Endodermal cell (in vitro differentiated cells): ENCODE measurements around the gene PRMT7. TPM values are rescaled to one million over a fixed set of nuclear protein-coding genes. Genes with fewer than 3 reads are reported as not detected.

ENCODE experiments used
- DNase-seq: peaks from one replicate; pipeline ENCODE4 v3.0.0-alpha.2; 2017
- H3K27ac ChIP-seq: 2 replicates; pipeline ENCODE4 v1.5.1; 2013; ENCODE audit warnings: mild to moderate bottlenecking, low read depth, low read length, moderate library complexity
- H3K27me3 ChIP-seq: 2 replicates; pipeline ENCODE4 v1.6.1; 2013; ENCODE audit warnings: mild to moderate bottlenecking, low read length, moderate library complexity; ENCODE audit not compliant: insufficient read depth, control insufficient read depth, poor library complexity, severe bottlenecking
- H3K36me3 ChIP-seq: 2 replicates; pipeline ENCODE4 v1.7.0; 2013; ENCODE audit warnings: mild to moderate bottlenecking, low read length, moderate library complexity; ENCODE audit not compliant: control insufficient read depth, insufficient read depth
- H3K4me1 ChIP-seq: one replicate; pipeline ENCODE4 v1.7.0; 2013; ENCODE audit warnings: low read length; ENCODE audit not compliant: control insufficient read depth, insufficient read depth
- H3K4me3 ChIP-seq: 2 replicates; pipeline ENCODE4 v1.5.1; 2013; ENCODE audit warnings: mild to moderate bottlenecking, low read length, moderate library complexity
- H3K9ac ChIP-seq: 2 replicates; pipeline ENCODE4 v1.6.1; 2013; ENCODE audit warnings: mild to moderate bottlenecking, low read length, moderate library complexity; ENCODE audit not compliant: poor library complexity, severe bottlenecking; ENCODE audit errors: extremely low read depth
- H3K9me3 ChIP-seq: 2 replicates; pipeline ENCODE4 v1.6.1; 2013; ENCODE audit warnings: mild to moderate bottlenecking, low read length, moderate library complexity; ENCODE audit not compliant: control insufficient read depth
- H3K27ac Mint-ChIP-seq: 2 replicates; pipeline ENCODE4 v1.8.0; 2020; ENCODE audit warnings: mixed read lengths
- H3K27me3 Mint-ChIP-seq: 2 replicates; pipeline ENCODE4 v1.8.0; 2021; ENCODE audit warnings: mild to moderate bottlenecking, mixed read lengths; ENCODE audit not compliant: insufficient read depth
- H3K36me3 Mint-ChIP-seq: 2 replicates; pipeline ENCODE4 v1.8.0; 2020; ENCODE audit warnings: low read depth, mixed read lengths
- H3K4me1 Mint-ChIP-seq: 2 replicates; pipeline ENCODE4 v1.8.0; 2020; ENCODE audit warnings: mixed read lengths
- H3K4me3 Mint-ChIP-seq: 2 replicates; pipeline ENCODE4 v1.8.0; 2020; ENCODE audit warnings: mild to moderate bottlenecking, moderate library complexity, mixed read lengths
- H3K9me3 Mint-ChIP-seq: 2 replicates; pipeline ENCODE4 v1.8.0; 2020; ENCODE audit warnings: mild to moderate bottlenecking, mixed read lengths
- WGBS, 2 experiments: methylation state at CpG; one replicate each; pipeline versions ENCODE4 v1.1.5 to v1.1.7; 2013; ENCODE audit warnings: missing lambda C conversion rate in 2 of 2, mixed read lengths in 1 of 2; ENCODE audit not compliant: insufficient coverage in 1 of 2, insufficient read length in 1 of 2; 5-methylcytosine and 5-hydroxymethylcytosine counted together
- total RNA-seq, 2 donors: library from RNA; stranded (reverse); fragmentation: NEBNext Ultra II Directional in 1 of 2; extraction: Animal tissue kit (Norgen Biotek cat#: 25700) in 1 of 2; gene quantifications; 2 replicates in 1 of 2; 3 replicates in 1 of 2; pipeline ENCODE4 v1.2.1, GENCODE V29; 2021
- TF ChIP-seq, protein P1 (sequence below): fragments of 200-600 bp; sonication (generic); conservative IDR thresholded peaks from 2 replicates; pipeline ENCODE4 v1.5.0; 2021; ENCODE audit warnings: antibody characterized with exemption, mild to moderate bottlenecking

Gene PRMT7
- total RNA-seq, 2 donors from 2014 or later: 63.9 to 68.5 TPM

- Mint-ChIP-seq H3K27me3 (no peaks in the 10 kb centered on the region), H3K27ac (peak overlapping the region; percentile 33), H3K4me1 (peaks cover 18% of the 10 kb centered on the region), H3K36me3 (peaks cover 47% of the 10 kb centered on the region), H3K9me3 (peaks cover 1% of the 10 kb centered on the region), H3K4me3 (no peak overlapping the region)
- H3K36me3 ChIP-seq: peaks cover 84% of the 10 kb centered on the region
- no peaks in the 10 kb centered on the region for H3K27me3 ChIP-seq
- H3K4me1 ChIP-seq: no peaks in the 10 kb centered on the region
- 89 to 94% methylated on average over 3 to 5 of the region's 5 CpGs for WGBS, 2 experiments
- no peak overlapping the region for H3K9ac ChIP-seq
- H3K4me3 ChIP-seq: no peak overlapping the region
- TF ChIP-seq, protein P1, sequence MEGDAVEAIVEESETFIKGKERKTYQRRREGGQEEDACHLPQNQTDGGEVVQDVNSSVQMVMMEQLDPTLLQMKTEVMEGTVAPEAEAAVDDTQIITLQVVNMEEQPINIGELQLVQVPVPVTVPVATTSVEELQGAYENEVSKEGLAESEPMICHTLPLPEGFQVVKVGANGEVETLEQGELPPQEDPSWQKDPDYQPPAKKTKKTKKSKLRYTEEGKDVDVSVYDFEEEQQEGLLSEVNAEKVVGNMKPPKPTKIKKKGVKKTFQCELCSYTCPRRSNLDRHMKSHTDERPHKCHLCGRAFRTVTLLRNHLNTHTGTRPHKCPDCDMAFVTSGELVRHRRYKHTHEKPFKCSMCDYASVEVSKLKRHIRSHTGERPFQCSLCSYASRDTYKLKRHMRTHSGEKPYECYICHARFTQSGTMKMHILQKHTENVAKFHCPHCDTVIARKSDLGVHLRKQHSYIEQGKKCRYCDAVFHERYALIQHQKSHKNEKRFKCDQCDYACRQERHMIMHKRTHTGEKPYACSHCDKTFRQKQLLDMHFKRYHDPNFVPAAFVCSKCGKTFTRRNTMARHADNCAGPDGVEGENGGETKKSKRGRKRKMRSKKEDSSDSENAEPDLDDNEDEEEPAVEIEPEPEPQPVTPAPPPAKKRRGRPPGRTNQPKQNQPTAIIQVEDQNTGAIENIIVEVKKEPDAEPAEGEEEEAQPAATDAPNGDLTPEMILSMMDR: no peak
- DNase-seq: no peak
- H3K27ac ChIP-seq: no peak overlapping the region
- no peaks in the 10 kb centered on the region for H3K9me3 ChIP-seq
Measured at GRCh38 chr16:68283346-68283745, 27.5 kb upstream of the PRMT7 start.

GRCh38 chr16:68283801-68284598, 26.8 kb upstream of the PRMT7 start:
- peaks cover 18% of the 10 kb centered on the region for H3K4me1 Mint-ChIP-seq
- H3K36me3 Mint-ChIP-seq: peaks cover 47% of the 10 kb centered on the region
- H3K9me3 Mint-ChIP-seq: no peaks in the 10 kb centered on the region
- Histone ChIP-seq H3K4me3 (no peak overlapping the region), H3K36me3 (peaks cover 86% of the 10 kb centered on the region), H3K9ac (no peak overlapping the region), H3K9me3 (no peaks in the 10 kb centered on the region), H3K4me1 (no peaks in the 10 kb centered on the region), H3K27me3 (no peaks in the 10 kb centered on the region), H3K27ac (no peak overlapping the region)
- WGBS, 2 experiments: 96% methylated on average over 9 of the region's 9 CpGs
- no peak for DNase-seq
- no peak overlapping the region for H3K4me3 Mint-ChIP-seq
- H3K27ac Mint-ChIP-seq: peak overlapping the region; percentile 33
- no peaks in the 10 kb centered on the region for H3K27me3 Mint-ChIP-seq
- TF ChIP-seq, protein P1: no peak

DNA sequence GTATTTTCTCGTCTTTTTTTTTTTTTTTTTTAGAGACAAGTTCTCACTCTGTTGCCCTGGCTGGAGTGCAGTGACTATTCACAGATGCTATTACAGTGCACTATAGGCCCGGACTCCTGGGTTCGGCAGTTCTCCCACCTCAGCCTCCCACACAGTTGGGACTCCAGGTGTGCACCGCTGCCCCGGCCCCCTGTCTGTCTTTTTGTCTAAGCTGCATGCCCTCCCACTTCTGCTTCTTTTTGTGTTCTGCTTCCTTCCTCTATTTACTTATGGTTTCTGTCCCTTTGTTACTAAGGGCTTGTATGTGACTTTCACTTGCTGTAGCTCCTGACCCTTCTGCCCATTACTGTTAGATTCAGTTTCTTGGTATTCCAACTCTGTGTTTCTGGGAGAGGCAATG, 26.0 kb upstream of the PRMT7 start:
- H3K4me3 Mint-ChIP-seq: no peak overlapping the region
- H3K4me1 Mint-ChIP-seq: peaks cover 25% of the 10 kb centered on the region
- Histone ChIP-seq H3K9me3 (no peaks in the 10 kb centered on the region), H3K9ac (no peak overlapping the region), H3K36me3 (peaks cover 87% of the 10 kb centered on the region), H3K27ac (no peak overlapping the region), H3K4me3 (no peak overlapping the region), H3K4me1 (no peaks in the 10 kb centered on the region), H3K27me3 (no peaks in the 10 kb centered on the region)
- no peak for DNase-seq
- no peaks in the 10 kb centered on the region for H3K9me3 Mint-ChIP-seq
- no peaks in the 10 kb centered on the region for H3K27me3 Mint-ChIP-seq
- peaks cover 39% of the 10 kb centered on the region for H3K36me3 Mint-ChIP-seq
- no peak overlapping the region for H3K27ac Mint-ChIP-seq
- WGBS, 2 experiments: 92 to 98% methylated on average over 4 to 5 of the region's 5 CpGs
- TF ChIP-seq, protein P1: no peak
